ENCODE measurements around the gene RNF213.

- TF ChIP-seq, protein P1, sequence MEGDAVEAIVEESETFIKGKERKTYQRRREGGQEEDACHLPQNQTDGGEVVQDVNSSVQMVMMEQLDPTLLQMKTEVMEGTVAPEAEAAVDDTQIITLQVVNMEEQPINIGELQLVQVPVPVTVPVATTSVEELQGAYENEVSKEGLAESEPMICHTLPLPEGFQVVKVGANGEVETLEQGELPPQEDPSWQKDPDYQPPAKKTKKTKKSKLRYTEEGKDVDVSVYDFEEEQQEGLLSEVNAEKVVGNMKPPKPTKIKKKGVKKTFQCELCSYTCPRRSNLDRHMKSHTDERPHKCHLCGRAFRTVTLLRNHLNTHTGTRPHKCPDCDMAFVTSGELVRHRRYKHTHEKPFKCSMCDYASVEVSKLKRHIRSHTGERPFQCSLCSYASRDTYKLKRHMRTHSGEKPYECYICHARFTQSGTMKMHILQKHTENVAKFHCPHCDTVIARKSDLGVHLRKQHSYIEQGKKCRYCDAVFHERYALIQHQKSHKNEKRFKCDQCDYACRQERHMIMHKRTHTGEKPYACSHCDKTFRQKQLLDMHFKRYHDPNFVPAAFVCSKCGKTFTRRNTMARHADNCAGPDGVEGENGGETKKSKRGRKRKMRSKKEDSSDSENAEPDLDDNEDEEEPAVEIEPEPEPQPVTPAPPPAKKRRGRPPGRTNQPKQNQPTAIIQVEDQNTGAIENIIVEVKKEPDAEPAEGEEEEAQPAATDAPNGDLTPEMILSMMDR (IDR thresholded peaks at IDR 0.05) = no peak
- no peak for TF ChIP-seq POLR2A (IDR thresholded peaks at IDR 0.05)
Measured at GRCh38 chr17:80397034-80397387, 136.4 kb downstream of the RNF213 start.
